Measurements from ENCODE around the gene IZUMO1R. TPM values are rescaled to one million over a fixed set of nuclear protein-coding genes. Genes with fewer than 3 reads are reported as not detected.
A peak's percentile ranks its signal among the peaks of the same experiment; 100 is the strongest.
"Not testable (repeated sequence)": the region's sequence is repeated elsewhere in the genome, so short reads cannot be mapped to it uniquely, and the experiment has no call there.

IZUMO1R gene
- not detected in 3 replicates for total RNA-seq

GRCh38 chr11:94303966-94304958, at the start of gene IZUMO1R:
TSS of gene IZUMO1R (plus strand) at chr11:94304580. CDS start at chr11:94305637, 1,057 bp downstream.
- peaks cover 36% of the 10 kb centered on the region for H3K27me3 Mint-ChIP-seq (ENCODE audit: low read depth)
- no peak for DNase-seq (ENCODE audit: low spot score in 2 of 2, unreplicated experiment in 2 of 2)
- H3K36me3 Mint-ChIP-seq = no peaks in the 10 kb centered on the region
- H3K4me3 Mint-ChIP-seq = no peak within 1 kb of the TSS
- peak within 1 kb of the TSS; percentile 55 for H3K27ac Mint-ChIP-seq
- H3K9me3 Mint-ChIP-seq = no peaks in the 10 kb centered on the region
- TF ChIP-seq CTCF (IDR thresholded peaks at IDR 0.05; ENCODE audit: unreplicated experiment) = no peak
- peaks cover 10% of the 10 kb centered on the region for H3K4me1 Mint-ChIP-seq

GRCh38 chr11:94271885-94272372, 32.5 kb upstream of the IZUMO1R start:
- no peak overlapping the region for H3K4me3 Mint-ChIP-seq
- TF ChIP-seq CTCF (IDR thresholded peaks at IDR 0.05; ENCODE audit: unreplicated experiment) = no peak
- H3K4me1 Mint-ChIP-seq = peaks cover 4% of the 10 kb centered on the region
- peaks cover 28% of the 10 kb centered on the region for H3K9me3 Mint-ChIP-seq
- peaks cover 4% of the 10 kb centered on the region for H3K27me3 Mint-ChIP-seq (ENCODE audit: low read depth)
- no peak for DNase-seq (ENCODE audit: low spot score in 2 of 2, unreplicated experiment in 2 of 2)
- H3K36me3 Mint-ChIP-seq = no peaks in the 10 kb centered on the region
- no peak overlapping the region for H3K27ac Mint-ChIP-seq

- no peak overlapping the region for H3K4me3 Mint-ChIP-seq
- DNase-seq (ENCODE audit: low spot score in 2 of 2, unreplicated experiment in 2 of 2) = no peak
- peaks cover 2% of the 10 kb centered on the region for H3K27me3 Mint-ChIP-seq (ENCODE audit: low read depth)
- H3K9me3 Mint-ChIP-seq = peaks cover 26% of the 10 kb centered on the region
- H3K27ac Mint-ChIP-seq = no peak overlapping the region
- TF ChIP-seq CTCF (IDR thresholded peaks at IDR 0.05; ENCODE audit: unreplicated experiment) = no peak
- H3K4me1 Mint-ChIP-seq = peaks cover 4% of the 10 kb centered on the region
- no peaks in the 10 kb centered on the region for H3K36me3 Mint-ChIP-seq
Measured at GRCh38 chr11:94272738-94273313, 31.6 kb upstream of the IZUMO1R start.

GRCh38 chr11:94275961-94276360, 28.4 kb upstream of the IZUMO1R start:
- no peak overlapping the region for H3K27ac Mint-ChIP-seq
- H3K27me3 Mint-ChIP-seq (ENCODE audit: low read depth) = peaks cover 5% of the 10 kb centered on the region
- H3K9me3 Mint-ChIP-seq = peaks cover 1% of the 10 kb centered on the region
- no peak for DNase-seq (ENCODE audit: low spot score in 2 of 2, unreplicated experiment in 2 of 2)
- no peak for TF ChIP-seq CTCF (IDR thresholded peaks at IDR 0.05; ENCODE audit: unreplicated experiment)
- peaks cover 4% of the 10 kb centered on the region for H3K4me1 Mint-ChIP-seq
- H3K36me3 Mint-ChIP-seq = no peaks in the 10 kb centered on the region
- H3K4me3 Mint-ChIP-seq = no peak overlapping the region

- no peaks in the 10 kb centered on the region for H3K36me3 Mint-ChIP-seq
- DNase-seq (ENCODE audit: low spot score in 2 of 2, unreplicated experiment in 2 of 2) = no peak
- peaks cover 4% of the 10 kb centered on the region for H3K4me1 Mint-ChIP-seq
- H3K27ac Mint-ChIP-seq = no peak overlapping the region
- no peak overlapping the region for H3K4me3 Mint-ChIP-seq
- no peak for TF ChIP-seq CTCF (IDR thresholded peaks at IDR 0.05; ENCODE audit: unreplicated experiment)
- H3K9me3 Mint-ChIP-seq = no peaks in the 10 kb centered on the region
- H3K27me3 Mint-ChIP-seq (ENCODE audit: low read depth) = peaks cover 5% of the 10 kb centered on the region
Measured at GRCh38 chr11:94276943-94277342, 27.4 kb upstream of the IZUMO1R start.

- not testable (repeated sequence) for DNase-seq (ENCODE audit: low spot score in 2 of 2, unreplicated experiment in 2 of 2)
Measured at GRCh38 chr11:94278207-94278606, 26.2 kb upstream of the IZUMO1R start.

More at GRCh38 chr11:94278207-94278606, 26.2 kb upstream of the IZUMO1R start:
- not testable (repeated sequence) for H3K27me3 Mint-ChIP-seq (ENCODE audit: low read depth); H3K4me3 Mint-ChIP-seq; H3K27ac Mint-ChIP-seq; H3K4me1 Mint-ChIP-seq; H3K36me3 Mint-ChIP-seq; H3K9me3 Mint-ChIP-seq

Measured in mesothelial cell of epicardium (in vitro differentiated cells).